Putamen (tissue), 1 donor: ENCODE measurements around the gene PACRGL.

Experiments
- DNase-seq: peaks from one replicate; pipeline ENCODE4 v3.0.0-alpha.2; 2016; ENCODE audit warnings: low spot score

Gene PACRGL

DNA sequence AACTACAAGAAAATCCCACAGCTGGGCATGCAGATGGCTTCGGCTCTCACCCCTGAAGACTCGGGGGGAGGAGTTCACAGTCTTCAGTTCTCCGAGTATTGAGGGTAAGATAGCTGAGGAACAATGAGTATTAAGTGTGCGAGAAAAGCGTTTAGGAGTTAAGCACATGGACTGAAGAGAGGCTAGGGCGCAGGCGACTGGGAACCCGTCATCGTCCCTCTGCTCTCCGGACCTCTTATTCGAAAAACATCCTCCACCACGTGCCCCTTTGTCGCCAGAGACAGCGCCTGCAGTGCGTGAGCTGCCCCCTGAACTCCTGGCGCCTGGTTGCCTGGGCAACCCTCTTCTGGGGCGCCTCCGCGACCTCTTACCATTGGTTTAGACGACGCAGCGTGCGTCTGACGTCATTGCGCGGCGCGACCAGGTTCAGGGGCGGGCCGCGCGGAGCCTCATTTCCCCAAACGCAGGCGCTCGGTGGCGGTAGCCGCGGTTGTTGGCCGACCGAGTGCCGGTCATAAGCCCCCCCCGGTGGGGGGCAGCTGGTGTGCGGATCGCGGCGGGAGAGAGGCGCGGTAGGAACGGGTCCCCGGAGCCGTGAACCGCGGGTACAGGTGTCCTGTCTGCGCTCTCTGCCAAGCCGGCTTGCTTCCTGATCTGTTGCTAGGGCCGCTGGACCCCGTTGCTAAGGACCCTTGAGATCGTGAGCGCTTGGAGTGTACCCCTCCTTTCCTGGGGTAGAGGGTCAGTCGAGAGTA lies at the start of gene PACRGL:
Gene PACRGL (plus strand): TSS at position 452 of the 755 bp plus-strand sequence. CDS start 4,024 bp downstream, outside the sequence.
- peak; percentile 93 for DNase-seq

DNA sequence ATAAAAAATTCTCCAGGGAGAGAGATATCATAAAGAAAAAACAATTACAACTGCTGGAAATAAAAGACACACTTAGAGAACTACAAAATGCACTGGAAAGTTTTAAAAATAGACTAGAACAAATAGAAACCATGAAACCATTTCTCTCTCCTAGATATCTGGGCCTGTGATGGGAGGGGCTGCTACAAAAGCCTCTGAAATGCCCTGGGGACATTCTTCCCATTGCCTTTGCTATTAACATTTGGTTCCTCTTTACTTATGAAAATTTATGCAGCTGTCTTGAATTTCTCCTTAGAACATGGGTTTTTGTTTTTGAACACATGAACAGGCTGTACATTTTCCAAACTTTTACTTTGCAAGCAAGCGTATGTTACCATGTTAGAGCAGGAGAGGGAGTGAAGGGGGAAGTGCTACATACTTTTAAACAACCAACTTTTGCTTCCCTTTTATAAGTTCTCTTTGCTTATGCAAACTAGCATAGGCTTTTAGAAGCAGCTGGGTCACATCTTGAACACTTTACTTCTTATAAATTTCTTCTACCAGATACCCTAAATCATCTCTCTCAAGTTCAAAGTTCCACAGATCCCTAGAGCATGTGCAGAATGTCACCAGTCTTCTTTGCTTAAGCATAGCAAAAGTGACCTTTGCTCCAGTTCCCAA lies 47.9 kb upstream of the PACRGL start:
- no peak for DNase-seq

DNA sequence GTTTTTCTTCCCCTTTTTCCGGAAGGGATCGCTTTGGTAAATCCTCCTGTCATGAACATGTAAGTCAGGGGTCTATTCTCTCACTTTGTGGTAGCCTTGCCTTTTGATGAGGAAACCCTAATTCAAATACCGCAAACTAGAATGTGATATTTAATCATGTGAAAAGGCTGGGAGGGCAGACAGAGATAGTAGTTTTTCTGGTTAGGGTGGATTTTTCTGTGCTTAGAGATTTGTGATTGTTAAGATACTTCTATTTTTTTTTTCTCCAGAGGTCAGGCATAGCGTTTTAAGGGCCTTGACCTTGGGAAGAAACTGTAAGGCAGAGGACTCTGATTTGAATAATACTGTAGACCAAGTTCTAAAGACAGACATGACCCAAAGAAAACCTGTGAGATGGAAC lies 41.8 kb upstream of the PACRGL start:
- no peak for DNase-seq

DNA sequence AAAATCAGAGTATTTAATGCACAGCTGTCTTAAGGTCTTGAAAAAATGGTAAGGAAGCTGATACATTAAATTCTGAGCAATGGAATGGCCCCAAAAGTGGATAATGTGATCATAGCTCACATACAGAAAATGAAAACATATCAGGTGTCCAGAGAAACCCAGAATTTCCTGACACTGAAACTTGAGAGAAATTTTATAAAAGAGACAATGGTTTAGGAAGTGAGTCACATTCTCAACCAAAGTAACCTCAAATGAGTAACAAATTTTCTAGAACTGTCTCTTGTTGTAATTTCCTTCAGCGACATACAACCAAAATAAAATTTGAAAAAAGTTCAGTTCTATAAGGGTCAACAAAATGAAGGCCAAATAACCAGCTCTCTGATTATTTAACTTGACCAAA lies 37.4 kb upstream of the PACRGL start:
- no peak for DNase-seq

DNA sequence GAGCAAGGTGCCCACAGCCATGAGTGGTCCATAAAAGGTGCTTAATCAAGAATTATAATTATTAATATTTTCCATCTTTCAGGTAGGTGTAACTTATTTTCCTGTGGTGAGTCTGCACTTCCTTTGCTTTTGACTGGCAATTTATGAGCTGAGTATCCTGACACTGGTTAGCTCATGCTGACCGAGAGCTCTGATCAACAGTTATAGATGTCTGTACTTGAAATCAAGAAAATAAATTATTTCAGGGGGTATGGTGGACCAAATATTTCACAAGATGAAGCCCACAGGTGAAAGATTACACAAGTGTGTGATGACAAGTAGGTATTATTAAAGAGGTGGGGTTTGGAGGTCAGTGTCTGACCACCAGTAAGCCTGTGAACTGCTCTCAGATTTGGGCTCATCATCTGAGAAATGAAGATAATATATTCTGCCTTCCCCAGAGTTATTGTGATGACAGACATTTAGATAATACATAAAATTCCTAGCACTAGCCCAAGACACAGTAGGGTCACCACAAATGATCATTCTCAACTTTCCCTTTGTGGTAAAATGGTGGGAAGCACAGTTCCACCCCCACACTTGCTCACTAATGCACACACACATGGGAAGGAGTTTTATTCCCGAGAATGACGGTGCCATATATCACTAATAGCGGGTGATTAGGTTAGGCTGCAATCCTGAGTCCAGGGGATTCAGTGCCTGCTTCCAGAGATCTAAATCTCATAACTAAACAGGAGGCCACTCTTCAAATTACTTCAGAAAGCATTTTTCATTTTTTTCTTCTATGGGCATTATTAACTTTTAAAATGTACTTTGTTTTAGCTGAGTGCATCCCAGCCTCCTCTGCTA lies 34.0 kb upstream of the PACRGL start:
- DNase-seq: no peak

DNA sequence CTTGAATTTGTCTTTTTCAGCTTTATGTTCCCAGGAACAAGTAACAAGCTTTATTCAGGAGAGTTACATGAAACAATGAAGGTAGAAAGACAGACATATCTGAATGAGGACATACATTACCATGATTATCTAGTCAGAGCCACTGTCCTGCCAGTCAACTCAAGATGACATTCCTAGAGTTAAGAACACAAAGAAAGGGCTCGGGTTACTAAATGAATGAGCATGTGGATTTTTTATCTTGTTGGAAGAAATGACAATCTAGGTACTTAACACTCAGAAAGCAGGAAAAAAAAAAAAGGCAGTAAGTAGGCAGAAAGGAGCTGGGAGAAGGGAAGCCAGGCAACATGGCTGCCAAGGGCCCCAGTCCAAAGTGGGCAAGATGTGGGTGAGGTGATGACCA lies 28.0 kb upstream of the PACRGL start:
- DNase-seq: no peak

DNA sequence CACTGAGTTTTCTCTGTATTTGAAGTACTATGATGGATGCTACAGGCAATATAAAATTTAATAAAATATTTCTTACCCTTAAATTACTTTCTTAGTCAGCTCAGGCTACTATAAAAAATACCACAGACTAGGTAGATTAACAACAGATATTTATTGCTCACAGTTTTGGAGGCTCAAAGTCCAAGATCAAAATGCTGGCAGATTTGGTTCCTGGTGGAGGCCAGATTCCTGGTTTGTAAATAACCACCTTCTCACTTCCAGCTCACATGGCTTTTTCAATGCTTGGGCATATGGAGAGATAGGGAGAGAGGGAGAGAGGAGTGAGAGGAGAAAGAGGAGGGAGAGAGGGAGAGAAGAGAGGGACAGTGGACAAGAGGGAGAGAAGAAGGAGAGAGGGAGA lies 24.5 kb upstream of the PACRGL start:
- no peak for DNase-seq

DNA sequence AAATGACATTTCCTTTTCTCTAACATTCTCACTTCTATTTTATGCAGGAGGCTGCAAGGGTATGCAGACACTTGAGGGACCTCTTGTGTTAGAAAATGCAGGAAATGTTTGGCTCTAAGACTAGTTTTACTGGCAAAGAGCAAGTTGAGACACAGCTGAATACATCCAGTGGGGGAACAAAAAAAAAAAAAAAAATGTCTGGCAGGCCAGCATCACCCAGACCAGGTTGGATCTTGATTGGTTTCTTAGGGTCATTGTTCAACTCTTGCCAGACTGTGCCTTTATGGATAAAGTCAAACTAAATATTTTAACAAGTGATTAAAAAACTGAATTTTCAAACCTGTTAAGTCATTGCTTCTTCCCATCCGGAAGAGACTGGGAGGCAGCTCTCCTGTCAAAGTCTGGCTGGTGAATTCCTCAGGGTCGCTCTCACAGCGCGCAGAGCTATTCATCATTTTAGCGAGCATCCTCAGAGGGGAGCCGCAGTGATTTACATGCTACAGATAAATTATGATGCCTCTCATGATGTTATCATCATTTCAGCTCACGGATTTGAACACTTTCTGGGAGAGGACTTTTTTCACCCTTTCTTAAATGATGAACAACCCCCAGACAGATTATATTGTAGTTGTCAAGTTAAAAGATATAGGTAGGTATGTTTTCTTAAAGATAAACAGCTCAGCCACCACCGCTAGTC lies 23.6 kb upstream of the PACRGL start:
- DNase-seq: no peak

DNA sequence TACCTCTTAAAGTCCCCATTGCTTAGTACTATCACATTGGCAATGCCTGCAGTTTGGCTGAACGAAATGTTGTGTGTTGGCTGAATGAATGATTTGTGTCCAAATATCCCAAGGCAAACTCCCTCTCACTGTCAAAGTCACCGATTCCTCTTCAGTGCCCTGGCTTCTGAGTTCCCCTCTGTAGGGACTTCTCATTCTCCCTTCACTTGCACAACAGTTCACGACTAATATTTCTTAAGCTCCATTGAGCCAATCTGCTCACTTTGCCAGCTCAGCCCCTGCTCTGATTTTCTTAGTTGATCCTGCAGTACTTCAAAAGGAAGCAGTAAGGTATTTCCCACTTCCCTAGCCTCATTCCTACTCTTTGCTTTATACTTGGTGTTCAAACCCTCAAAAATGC lies 21.9 kb upstream of the PACRGL start:
- DNase-seq: no peak

DNA sequence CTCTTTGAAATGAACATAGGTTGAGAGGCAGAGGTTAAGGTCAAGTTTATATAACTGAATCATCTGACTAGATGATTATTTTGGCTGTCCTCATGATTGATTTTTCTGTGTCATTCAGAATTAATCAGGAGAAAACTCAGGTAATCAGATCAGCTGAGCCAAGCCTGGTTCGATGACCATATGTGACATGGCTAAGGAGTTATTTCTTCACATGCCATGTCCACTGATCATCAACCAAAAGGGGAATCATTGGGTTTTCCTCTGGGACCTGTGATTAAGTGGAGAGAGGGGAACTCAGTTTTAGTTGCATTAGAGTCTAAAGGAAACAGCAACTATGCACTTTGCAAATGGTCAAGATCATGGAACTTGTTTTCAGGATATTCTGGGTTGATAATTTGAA lies 20.3 kb upstream of the PACRGL start:
- no peak for DNase-seq

DNA sequence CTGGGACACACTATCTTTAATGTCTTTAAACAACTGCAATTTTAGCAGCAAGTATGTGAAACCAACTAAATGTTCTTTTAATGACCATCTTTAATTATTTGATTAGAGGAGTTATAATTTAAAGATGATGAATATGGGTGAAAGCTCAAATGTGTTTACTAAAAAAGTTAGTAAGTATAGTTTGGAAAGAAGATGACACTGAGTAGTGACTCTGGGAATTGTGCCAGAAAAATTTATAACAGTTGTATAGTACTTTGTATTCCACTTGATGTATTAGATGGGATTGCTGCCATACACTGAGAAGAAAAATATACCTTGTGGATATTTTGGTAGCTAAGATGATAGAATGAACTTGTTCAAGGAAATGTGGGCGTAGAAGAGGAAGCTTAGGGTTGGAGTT lies 19.5 kb upstream of the PACRGL start:
- no peak for DNase-seq

DNA sequence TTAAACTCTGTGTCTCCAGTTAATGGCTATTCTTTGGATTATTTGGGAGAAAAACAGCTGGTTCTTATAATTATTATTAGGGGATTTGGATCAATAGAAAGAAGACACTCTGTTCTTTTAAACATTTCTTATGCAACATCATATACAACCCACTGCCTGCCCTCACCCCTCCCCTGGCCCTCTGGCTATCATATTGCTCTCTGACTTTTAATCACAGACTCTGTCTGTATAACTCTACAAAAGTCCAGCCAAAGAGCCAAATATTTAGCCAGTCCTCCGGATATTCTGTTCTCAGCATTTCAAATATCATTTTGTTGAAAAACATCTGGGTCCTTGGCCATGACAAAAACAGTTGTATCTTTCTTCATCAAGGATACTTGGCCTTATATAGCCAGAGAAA lies 19.0 kb upstream of the PACRGL start:
- no peak for DNase-seq

DNA sequence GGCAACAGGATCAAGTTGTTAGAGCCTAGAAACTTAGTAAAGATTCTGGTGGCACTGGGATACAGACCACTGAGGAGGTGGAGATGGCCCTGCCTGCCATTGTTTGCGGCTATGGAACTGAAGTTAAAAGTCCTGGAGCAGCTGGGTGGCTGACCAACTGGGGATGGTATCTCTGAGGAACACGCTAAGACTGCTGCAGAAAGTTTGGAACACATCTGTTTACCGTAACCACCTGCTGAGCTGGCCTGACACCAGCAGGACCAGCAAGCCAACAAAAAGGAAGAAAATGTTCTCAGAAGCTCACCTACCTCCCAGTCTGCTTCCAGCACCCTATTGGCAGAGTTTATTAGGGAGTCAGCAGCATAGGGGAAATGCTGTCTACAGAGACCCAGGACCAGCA lies 17.4 kb upstream of the PACRGL start:
- no peak for DNase-seq

DNA sequence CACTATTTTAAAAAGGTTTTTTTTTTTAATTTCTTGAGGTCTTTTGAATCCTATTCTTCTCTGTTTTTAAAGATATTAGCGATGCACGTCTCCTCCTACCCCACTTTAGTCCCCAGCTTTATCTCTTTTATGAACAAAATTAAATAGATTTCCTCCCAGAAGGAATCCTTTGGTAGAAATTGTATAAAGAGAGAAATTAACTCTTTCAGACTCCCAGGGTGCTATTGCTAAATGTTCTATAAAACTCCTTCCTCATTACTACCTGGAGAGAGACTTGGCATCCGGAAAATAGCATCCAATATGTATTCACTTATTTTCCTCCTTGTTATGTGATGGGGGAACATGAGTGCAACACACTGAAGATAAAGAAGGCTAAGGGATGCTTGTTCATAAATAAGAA lies 16.5 kb upstream of the PACRGL start:
- DNase-seq: no peak

DNA sequence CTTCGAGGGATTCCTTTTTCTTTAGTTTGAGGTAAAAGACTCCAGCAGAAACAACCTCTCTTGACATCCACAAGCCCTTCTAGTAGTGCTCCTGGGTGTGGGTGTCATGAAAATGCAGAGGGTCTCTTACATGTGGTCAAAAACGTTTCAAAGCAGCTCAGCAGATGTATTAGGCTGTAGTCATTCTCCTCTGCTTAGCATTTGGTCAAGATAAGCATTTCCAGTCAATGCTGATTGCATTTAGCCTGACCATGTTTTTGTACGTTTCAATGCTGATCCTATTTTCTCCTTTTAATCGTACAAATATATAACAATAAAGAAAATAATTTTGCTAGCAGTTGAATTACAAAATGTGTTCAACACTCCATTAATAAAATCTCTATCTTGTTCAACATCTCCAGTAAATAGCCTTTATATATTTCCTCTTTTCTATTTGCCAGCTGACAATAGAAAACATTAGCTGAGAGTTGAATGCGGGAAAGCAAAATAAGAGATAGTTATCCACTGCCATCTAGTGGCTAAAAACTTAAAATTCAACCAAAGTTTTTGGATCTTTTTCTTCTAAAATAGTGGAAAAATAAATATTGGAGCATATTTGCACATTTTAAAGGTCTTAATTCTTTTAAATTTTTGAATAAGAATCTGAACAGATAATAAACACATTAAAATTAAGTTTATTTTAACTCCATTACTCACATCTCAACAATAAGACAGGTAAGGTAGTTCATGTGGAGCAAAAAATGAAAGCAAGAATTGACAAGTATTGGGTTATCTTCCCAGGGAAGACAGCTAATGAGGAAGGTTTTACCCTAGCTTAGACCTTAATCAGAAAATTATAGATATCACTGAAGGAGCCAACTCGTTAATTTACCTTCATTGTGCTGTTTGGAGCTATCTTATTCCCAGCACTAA lies 15.2 kb upstream of the PACRGL start:
- peak; percentile 26 for DNase-seq

DNA sequence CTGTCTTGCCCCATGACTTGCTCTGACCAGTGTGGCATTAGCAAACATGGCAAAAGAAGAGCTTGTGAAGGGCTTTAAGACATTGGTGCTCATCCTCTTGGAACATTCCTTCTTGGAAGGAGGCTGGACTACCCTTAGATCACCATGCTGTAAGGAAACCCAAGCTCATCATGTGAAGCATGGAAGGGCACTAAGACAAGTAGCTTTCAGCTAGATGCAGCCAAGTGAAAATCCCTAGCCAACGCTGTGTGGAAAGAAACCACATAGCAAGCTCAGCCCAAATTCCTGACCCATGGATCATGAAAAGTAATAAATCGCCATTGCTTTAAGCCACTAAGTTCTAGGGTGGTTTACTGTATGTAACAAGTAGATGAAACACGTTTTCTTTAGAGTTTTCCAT lies 12.4 kb upstream of the PACRGL start:
- DNase-seq: no peak

DNA sequence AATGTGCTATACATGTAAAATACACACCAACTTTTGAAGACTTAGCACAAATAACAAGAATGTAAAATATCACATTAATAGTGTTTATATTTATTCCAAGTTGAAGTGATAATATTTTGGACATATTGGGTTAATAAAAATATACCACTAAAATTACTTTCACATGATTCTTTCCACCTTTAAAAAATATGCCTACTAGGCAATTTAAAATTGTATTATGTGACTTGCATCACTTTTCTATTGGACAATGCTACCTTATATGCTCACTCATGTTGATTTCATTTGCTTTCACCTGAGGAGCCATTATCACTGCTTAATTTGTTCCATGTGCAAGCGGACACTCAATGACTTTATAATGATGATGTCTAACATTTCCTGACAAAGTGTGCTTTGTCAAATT lies 3.4 kb upstream of the PACRGL start:
- no peak for DNase-seq

DNA sequence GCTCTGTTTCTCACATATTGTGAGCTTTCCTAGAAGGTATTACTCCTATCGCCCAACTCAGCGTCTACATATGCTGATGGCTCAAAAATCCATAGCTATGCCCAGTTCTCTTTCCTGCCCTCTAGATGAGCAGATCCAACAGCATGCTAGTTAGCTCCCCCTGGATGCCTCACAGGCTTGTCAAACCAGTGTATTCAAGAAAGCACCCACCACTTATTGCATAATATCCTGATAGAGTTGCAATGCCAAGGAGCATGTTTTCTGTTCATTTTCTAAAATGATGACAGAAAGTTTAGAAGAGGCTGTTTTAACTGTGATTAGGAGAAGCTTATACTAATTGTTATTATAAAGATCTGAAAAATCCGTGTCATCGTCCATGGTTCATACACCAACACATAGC lies 1.9 kb upstream of the PACRGL start:
- no peak for DNase-seq

DNA sequence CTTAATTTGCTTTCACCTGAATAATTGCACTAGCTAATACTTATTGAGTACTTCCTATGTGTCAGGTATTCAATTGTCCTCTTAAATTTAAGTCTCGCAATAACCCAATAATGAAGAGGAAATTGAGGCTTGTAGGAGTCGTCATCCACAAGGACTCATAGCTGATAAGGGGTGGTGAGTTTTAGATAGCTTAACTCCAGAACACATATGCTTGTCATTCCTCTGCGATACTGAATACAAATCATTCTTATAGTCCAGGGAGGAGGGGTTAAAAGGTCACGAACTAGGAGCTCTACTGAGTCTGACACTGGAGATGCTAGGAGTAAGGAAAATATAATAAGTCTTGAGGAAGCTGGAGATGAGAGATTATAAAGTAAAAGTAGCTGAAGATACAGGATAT lies 1.4 kb upstream of the PACRGL start:
- no peak for DNase-seq

DNA sequence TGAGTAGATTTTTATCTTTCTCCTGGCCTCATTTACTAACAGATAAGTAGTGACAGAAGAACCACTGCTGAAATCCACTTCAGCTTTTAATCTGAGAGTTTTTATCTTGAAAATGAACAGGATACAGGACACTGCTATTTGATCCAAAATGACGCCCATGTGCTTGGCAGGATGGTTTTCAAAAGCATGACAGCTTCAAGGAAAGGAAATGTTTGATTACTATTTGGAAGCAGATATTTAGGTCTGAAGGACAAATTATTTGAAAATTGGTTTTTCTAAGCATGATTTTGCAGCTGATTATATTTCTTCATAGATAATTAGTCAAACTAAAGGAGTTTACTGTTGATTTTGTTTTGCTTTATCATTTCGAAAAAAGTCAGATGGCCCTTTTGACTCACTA lies 11.1 kb downstream of the PACRGL start:
- DNase-seq: no peak

DNA sequence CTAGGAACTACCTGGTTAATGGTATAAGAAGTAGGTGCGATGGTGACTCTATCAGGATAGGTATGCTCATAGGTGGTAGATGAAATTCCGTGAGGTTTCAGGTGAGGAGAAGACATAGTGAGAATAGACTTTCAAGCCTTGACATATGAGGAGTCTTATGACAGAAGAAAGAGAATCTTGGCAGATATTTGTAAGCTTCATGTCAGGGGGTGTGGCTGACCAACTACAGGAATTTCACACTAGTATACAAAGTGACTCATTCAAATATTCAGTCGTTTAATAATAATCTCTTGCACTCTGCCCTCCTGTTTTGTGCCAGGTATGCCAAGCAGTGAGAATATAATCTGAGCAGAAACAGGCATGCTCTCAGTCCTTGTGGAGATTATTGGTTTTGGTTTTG lies 22.8 kb downstream of the PACRGL start:
- DNase-seq: no peak
